Calu3 (cell line): ENCODE results near the gene KCMF1. TPM values are rescaled to one million over a fixed set of nuclear protein-coding genes. Genes with fewer than 3 reads are reported as not detected.

Experiments
- BruUV-seq: library from RNA; stranded (reverse); fragments of 400-500 nt; replicated peaks from 2 replicates; lab custom pipeline; 2021; lab: Mats Ljungman, UMichigan
- CTCF ChIA-PET: fragments of 300-600 bp; sonication (Branson Sonifier 250); formaldehyde crosslinking; loops from one replicate; lab custom pipeline; 2022; ENCODE audit warnings: antibody characterized with exemption; lab: Charles Lee
- DNase-seq: peaks from one replicate; pipeline ENCODE4 v3.0.0; 2022
- H3K27ac Mint-ChIP-seq: one replicate; pipeline ENCODE4 v1.8.0; 2022; ENCODE audit warnings: mixed read lengths; ENCODE audit not compliant: unreplicated experiment
- H3K27me3 Mint-ChIP-seq: one replicate; pipeline ENCODE4 v1.8.0; 2022; ENCODE audit warnings: mixed read lengths; ENCODE audit not compliant: unreplicated experiment
- H3K36me3 Mint-ChIP-seq: one replicate; pipeline ENCODE4 v1.8.0; 2022; ENCODE audit warnings: mild to moderate bottlenecking, moderate library complexity, mixed read lengths; ENCODE audit not compliant: insufficient read depth, unreplicated experiment
- H3K4me1 Mint-ChIP-seq: one replicate; pipeline ENCODE4 v1.8.0; 2022; ENCODE audit warnings: mild to moderate bottlenecking, low read depth, mixed read lengths; ENCODE audit not compliant: unreplicated experiment
- H3K4me3 Mint-ChIP-seq: one replicate; pipeline ENCODE4 v1.8.0; 2022; ENCODE audit warnings: mild to moderate bottlenecking, low read depth, moderate library complexity, mixed read lengths; ENCODE audit not compliant: unreplicated experiment
- H3K9me3 Mint-ChIP-seq: one replicate; pipeline ENCODE4 v1.8.0; 2022; ENCODE audit warnings: low read depth, mixed read lengths; ENCODE audit not compliant: unreplicated experiment
- intact Hi-C: fragments of 100-400 bp; cut with micrococcal nuclease; formaldehyde crosslinking; loops from one replicate; pipeline ENCODE4 v1.10.0; 2022; ENCODE audit not compliant: unreplicated experiment
- total RNA-seq: library from RNA; stranded (reverse); gene quantifications from 2 replicates; pipeline ENCODE4 v1.2.3, GENCODE V29; 2022
- TF ChIP-seq, protein P1 (sequence below): fragments of 200-600 bp; IDR thresholded peaks from one replicate; pipeline ENCODE4 v1.8.0; 2022; ENCODE audit warnings: antibody characterized with exemption; ENCODE audit not compliant: unreplicated experiment

Gene KCMF1
- total RNA-seq, 1 experiment from 2014 or later = 69.8 TPM

DNA sequence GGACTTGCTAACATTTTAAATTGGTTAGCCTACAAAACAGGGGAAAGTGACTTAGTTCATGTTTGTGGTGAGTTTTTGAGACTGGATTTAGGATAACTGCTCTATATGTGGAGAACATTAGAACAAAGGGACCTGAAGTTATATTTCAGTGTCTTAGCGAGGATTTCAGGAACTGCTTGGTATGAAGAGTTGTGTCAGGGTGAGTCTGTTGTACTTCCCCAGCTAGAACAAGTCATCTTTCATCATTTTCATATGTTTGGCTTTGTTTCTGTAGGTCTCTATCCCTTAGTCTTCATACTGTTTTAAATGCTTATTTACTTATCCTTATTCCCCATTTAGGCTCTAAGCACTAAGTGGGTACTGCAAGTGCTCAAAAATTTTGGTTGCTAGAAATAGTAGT is 41.9 kb downstream of the KCMF1 start:
- Mint-ChIP-seq H3K4me3 (no peak overlapping the region), H3K36me3 (peaks cover 7% of the 10 kb centered on the region), H3K27me3 (no peaks in the 10 kb centered on the region), H3K27ac (no peak overlapping the region), H3K4me1 (peaks cover 57% of the 10 kb centered on the region), H3K9me3 (no peaks in the 10 kb centered on the region)
- TF ChIP-seq, protein P1, sequence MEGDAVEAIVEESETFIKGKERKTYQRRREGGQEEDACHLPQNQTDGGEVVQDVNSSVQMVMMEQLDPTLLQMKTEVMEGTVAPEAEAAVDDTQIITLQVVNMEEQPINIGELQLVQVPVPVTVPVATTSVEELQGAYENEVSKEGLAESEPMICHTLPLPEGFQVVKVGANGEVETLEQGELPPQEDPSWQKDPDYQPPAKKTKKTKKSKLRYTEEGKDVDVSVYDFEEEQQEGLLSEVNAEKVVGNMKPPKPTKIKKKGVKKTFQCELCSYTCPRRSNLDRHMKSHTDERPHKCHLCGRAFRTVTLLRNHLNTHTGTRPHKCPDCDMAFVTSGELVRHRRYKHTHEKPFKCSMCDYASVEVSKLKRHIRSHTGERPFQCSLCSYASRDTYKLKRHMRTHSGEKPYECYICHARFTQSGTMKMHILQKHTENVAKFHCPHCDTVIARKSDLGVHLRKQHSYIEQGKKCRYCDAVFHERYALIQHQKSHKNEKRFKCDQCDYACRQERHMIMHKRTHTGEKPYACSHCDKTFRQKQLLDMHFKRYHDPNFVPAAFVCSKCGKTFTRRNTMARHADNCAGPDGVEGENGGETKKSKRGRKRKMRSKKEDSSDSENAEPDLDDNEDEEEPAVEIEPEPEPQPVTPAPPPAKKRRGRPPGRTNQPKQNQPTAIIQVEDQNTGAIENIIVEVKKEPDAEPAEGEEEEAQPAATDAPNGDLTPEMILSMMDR = no peak
- no peak for DNase-seq
- intact Hi-C loops = no loop called here
- BruUV-seq = no TSS peak
- CTCF ChIA-PET = no interaction called here

DNA sequence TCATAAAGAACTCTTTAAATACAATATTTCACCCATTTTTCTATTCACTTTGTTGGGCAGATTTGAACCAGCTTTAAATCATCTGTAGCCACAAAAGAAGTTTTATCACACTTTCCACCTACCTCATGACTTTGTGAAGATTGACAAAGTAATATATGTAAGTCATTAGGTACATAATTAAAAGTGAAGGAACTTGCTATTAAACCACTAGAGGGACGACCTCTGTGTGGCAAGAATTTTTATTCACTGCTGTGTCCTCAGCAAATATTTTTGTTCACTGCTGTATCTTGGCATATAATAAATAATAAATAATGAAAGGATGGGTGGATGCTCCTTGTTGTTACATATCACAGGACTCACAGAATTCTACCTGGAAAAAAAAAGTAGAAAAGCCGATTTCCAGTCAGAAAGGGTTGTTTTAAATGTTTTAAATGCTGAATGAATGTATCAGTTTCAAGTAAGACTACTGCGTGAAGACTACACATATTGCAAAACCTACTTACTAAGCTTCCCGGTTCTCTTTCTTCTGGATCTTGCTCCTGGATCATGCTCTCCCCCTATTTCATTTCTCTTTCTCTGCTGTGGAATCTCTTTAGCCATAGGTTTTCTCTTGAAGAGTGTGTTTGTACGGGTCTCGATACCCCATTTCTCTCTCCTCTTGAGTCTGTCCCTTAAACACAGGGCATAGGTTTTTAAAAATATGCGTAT is 44.8 kb downstream of the KCMF1 start:
- no peaks in the 10 kb centered on the region for H3K27me3 Mint-ChIP-seq
- H3K4me3 Mint-ChIP-seq = no peak overlapping the region
- intact Hi-C loops = loop anchor here (1.0 kb wide), 1 partner anchor 89 kb away; no protein-coding TSS in a partner anchor
- peaks cover 55% of the 10 kb centered on the region for H3K4me1 Mint-ChIP-seq
- H3K36me3 Mint-ChIP-seq = peaks cover 14% of the 10 kb centered on the region
- TF ChIP-seq, protein P1 = peak; percentile 27
- CTCF ChIA-PET = interaction anchor here (0.6 to 1.9 kb wide), 13 partner anchors 35 to 134 kb away, joined by 3 to 36 read pairs (median 4); no protein-coding TSS in a partner anchor
- peak overlapping the region; percentile 39 for H3K27ac Mint-ChIP-seq
- no peak for DNase-seq
- H3K9me3 Mint-ChIP-seq = no peaks in the 10 kb centered on the region
- no TSS peak for BruUV-seq

DNA sequence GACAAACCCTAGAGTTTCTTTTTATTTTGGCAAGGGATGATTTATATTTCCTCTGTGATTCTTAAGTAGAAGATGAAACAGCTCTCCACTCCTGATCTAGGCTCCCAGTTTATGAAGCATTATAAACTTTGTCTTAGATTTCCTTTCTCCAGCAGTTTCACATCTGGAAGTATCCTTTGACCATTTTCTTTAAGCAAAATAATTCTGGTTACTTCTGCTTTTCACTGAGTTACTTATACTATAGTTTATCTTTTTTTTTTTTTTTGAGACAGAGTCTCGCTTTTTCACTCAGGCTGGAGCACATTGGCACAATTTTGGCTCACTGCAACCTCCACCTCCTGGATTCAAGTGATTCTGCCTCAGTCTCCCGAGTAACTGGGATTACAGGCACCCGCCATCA is 45.5 kb downstream of the KCMF1 start:
- no peak for DNase-seq
- Mint-ChIP-seq H3K4me3 (no peak overlapping the region), H3K4me1 (peaks cover 61% of the 10 kb centered on the region), H3K27ac (peak overlapping the region; percentile 39), H3K27me3 (no peaks in the 10 kb centered on the region), H3K9me3 (no peaks in the 10 kb centered on the region), H3K36me3 (peaks cover 20% of the 10 kb centered on the region)
- TF ChIP-seq, protein P1 = no peak
- no TSS peak for BruUV-seq
- intact Hi-C loops = no loop called here
- CTCF ChIA-PET = interaction anchor here (1.0 to 1.9 kb wide), 3 partner anchors 70 to 96 kb away, joined by 3 to 36 read pairs (median 3); no protein-coding TSS in a partner anchor

DNA sequence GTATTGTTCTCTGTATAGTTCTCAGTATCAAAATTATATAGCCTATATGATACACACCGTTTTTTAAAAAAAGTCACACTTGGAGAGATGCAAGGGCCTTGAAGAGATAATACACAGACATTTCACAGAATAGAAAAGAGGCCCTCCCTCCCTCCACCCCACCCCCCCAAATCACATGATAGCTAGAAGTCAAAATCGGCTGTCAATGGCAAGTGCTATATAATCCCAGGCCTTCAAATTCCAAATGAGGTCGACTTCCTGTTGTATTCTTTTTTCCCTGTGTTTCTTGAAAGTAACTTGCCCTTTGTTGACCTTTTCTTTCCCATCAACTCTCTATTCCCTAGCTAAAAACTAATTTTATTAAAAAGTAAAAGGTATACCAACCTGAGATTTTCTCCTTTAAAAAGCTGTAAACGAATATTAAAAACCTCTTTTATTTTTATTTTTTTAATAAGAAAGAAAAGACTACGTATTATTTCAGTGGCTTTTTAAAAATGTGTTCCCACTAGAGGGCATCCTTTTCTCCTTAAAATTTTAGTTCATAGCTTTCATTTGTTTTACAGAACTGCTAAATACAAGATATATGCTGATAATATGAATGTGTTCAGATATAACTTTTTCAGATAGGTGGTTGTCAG is 46.6 kb downstream of the KCMF1 start:
- no peak for DNase-seq
- Mint-ChIP-seq H3K27me3 (no peaks in the 10 kb centered on the region), H3K4me1 (peaks cover 55% of the 10 kb centered on the region), H3K27ac (peak overlapping the region; percentile 39), H3K4me3 (no peak overlapping the region), H3K9me3 (no peaks in the 10 kb centered on the region), H3K36me3 (peaks cover 20% of the 10 kb centered on the region)
- TF ChIP-seq, protein P1 = no peak
- no TSS peak for BruUV-seq
- intact Hi-C loops = no loop called here
- CTCF ChIA-PET = interaction anchor here (0.6 to 1.5 kb wide), 9 partner anchors 13 to 586 kb away, joined by 3 to 8 read pairs (median 3); no protein-coding TSS in a partner anchor
